GM10248 (cell line): ENCODE measurements around the gene PNLIPRP1.

Experiments
- CTCF ChIA-PET: fragments of 300-600 bp; sonication (Branson Sonifier 250); formaldehyde crosslinking; extraction: SDS; loops from one replicate; lab custom pipeline; 2021; ENCODE audit warnings: antibody characterized with exemption; lab: Yijun Ruan, JAX
- POLR2A ChIA-PET: fragments of 350-650 bp; sonication (Branson Sonifier 250); formaldehyde crosslinking; extraction: SDS; loops from one replicate; lab custom pipeline; 2020; ENCODE audit warnings: antibody characterized with exemption; lab: Yijun Ruan, JAX
- DNase-seq: peaks from one replicate; pipeline ENCODE4 v3.0.0; 2012; ENCODE audit errors: extremely low spot score
- CTCF ChIP-seq: IDR thresholded peaks from 2 replicates; pipeline ENCODE4 v1.5.1; 2012; ENCODE audit warnings: mild to moderate bottlenecking, low read depth; ENCODE audit errors: extremely low read depth, missing control alignments, control extremely low read depth

The PNLIPRP1 gene

GRCh38 chr10:116626815-116627214, 36.1 kb downstream of the PNLIPRP1 start:
- ChIA-PET POLR2A (no interaction called here), CTCF (interaction anchor here (1.1 to 1.6 kb wide), 3 partner anchors 10 to 55 kb away, joined by 3 to 6 read pairs (median 3); no protein-coding TSS in a partner anchor)
- TF ChIP-seq CTCF, result no peak
- no peak for DNase-seq

- POLR2A ChIA-PET, result no interaction called here
- no peak for TF ChIP-seq CTCF
- DNase-seq, result no peak
- CTCF ChIA-PET, result interaction anchor here (1.1 to 1.3 kb wide), 2 partner anchors 11 to 21 kb away, joined by 3 read pairs; no protein-coding TSS in a partner anchor
These were observed 36.7 kb downstream of the PNLIPRP1 start for GRCh38 chr10:116627386-116627933.

- no peak for DNase-seq
- no peak for TF ChIP-seq CTCF
- POLR2A ChIA-PET, result no interaction called here
- CTCF ChIA-PET, result interaction anchor here (1.5 kb wide), 1 partner anchor 9 kb away, joined by 5 read pairs; the partner anchor contains the start of gene PNLIPRP2
These were observed 38.6 kb downstream of the PNLIPRP1 start for GRCh38 chr10:116629340-116629739.

- DNase-seq, result no peak
- ChIA-PET POLR2A (no interaction called here), CTCF (interaction anchor here (1.5 kb wide), 1 partner anchor 10 kb away, joined by 5 read pairs; the partner anchor contains the start of gene PNLIPRP2)
- no peak for TF ChIP-seq CTCF
These were observed 39.3 kb downstream of the PNLIPRP1 start for GRCh38 chr10:116630020-116630419.

GRCh38 chr10:116631871-116632295, 41.1 kb downstream of the PNLIPRP1 start:
- ChIA-PET CTCF (no interaction called here), POLR2A (no interaction called here)
- TF ChIP-seq CTCF, result no peak
- no peak for DNase-seq

GRCh38 chr10:116632596-116633215, 41.9 kb downstream of the PNLIPRP1 start:
- ChIA-PET POLR2A (no interaction called here), CTCF (no interaction called here)
- TF ChIP-seq CTCF, result no peak
- no peak for DNase-seq
